ENCODE results near the gene FXN.

The FXN gene

DNA sequence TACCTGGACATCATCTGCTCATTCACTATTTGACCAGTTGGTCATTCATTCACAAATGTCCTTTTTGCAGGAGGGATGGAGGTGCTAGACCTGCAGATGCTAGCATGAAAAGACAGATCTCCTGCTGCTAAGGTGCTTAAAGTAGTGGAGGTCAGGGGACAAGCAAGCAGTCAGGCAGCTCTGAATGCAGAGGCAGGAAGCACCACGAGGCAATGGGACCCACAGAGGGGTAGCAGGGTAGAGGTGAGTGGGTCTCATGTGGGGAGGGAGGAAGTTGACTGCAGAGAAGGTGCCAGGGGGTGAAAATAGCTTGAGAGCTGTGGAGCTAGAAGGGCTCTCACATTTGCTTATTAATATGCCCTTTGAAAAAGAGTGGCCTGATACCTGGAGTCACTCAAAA, 25.2 kb downstream of the FXN start:
- Histone ChIP-seq H3K9ac (no peak overlapping the region), H3K4me1 (ENCODE audit: low read depth, poor library complexity, severe bottlenecking) (peaks cover 3% of the 10 kb centered on the region), H3K27me3 (ENCODE audit: insufficient read depth, low read depth) (no peaks in the 10 kb centered on the region), H3K4me3 (IDR thresholded peaks at IDR 0.05; ENCODE audit: insufficient read depth, low read depth, low read length) (no peak overlapping the region), H3K79me2 (ENCODE audit: insufficient read depth, low read depth) (no peaks in the 10 kb centered on the region), H3K4me2 (no peak overlapping the region), H3K36me3 (ENCODE audit: insufficient read depth) (no peaks in the 10 kb centered on the region; the same call in 1 of the 2 replicates), H2AFZ (ENCODE audit: low read depth) (no peak overlapping the region), H4K20me1 (ENCODE audit: insufficient read depth) (no peaks in the 10 kb centered on the region), H3K27ac (no peak overlapping the region)
- TF ChIP-seq, protein P1, sequence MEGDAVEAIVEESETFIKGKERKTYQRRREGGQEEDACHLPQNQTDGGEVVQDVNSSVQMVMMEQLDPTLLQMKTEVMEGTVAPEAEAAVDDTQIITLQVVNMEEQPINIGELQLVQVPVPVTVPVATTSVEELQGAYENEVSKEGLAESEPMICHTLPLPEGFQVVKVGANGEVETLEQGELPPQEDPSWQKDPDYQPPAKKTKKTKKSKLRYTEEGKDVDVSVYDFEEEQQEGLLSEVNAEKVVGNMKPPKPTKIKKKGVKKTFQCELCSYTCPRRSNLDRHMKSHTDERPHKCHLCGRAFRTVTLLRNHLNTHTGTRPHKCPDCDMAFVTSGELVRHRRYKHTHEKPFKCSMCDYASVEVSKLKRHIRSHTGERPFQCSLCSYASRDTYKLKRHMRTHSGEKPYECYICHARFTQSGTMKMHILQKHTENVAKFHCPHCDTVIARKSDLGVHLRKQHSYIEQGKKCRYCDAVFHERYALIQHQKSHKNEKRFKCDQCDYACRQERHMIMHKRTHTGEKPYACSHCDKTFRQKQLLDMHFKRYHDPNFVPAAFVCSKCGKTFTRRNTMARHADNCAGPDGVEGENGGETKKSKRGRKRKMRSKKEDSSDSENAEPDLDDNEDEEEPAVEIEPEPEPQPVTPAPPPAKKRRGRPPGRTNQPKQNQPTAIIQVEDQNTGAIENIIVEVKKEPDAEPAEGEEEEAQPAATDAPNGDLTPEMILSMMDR (conservative IDR thresholded peaks at IDR 0.05; ENCODE audit: low read depth, low read length): no peak

DNA sequence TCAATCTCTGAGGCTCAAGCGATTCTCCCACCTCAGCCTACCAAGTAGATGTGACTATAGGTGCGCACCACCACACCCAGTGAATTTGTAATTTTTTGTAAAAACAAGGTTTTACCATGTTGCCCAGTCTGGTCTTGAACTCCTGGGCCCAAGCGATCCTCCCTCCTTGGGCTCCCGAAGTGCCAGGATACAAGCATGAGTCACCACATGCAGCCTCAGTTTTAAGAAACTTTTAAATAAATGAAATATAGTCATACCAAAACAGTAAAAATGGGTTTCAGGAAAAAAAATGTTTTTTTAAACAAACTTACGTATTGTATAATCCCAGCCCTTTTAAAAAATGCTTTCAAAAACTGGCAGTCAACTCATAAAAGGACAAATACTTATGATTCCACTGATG, 26.6 kb downstream of the FXN start:
- no peak overlapping the region for H2AFZ ChIP-seq (ENCODE audit: low read depth)
- no peaks in the 10 kb centered on the region for H4K20me1 ChIP-seq (ENCODE audit: insufficient read depth)
- H3K27me3 ChIP-seq (ENCODE audit: insufficient read depth, low read depth): no peaks in the 10 kb centered on the region
- no peak overlapping the region for H3K27ac ChIP-seq
- no peak overlapping the region for H3K9ac ChIP-seq
- H3K4me3 ChIP-seq (IDR thresholded peaks at IDR 0.05; ENCODE audit: insufficient read depth, low read depth, low read length): no peak overlapping the region
- no peak overlapping the region for H3K4me2 ChIP-seq
- H3K4me1 ChIP-seq (ENCODE audit: low read depth, poor library complexity, severe bottlenecking): no peaks in the 10 kb centered on the region
- TF ChIP-seq, protein P1 (conservative IDR thresholded peaks at IDR 0.05; ENCODE audit: low read depth, low read length): no peak
- H3K79me2 ChIP-seq (ENCODE audit: insufficient read depth, low read depth): no peaks in the 10 kb centered on the region
- no peaks in the 10 kb centered on the region; the same call in 1 of the 2 replicates for H3K36me3 ChIP-seq (ENCODE audit: insufficient read depth)

DNA sequence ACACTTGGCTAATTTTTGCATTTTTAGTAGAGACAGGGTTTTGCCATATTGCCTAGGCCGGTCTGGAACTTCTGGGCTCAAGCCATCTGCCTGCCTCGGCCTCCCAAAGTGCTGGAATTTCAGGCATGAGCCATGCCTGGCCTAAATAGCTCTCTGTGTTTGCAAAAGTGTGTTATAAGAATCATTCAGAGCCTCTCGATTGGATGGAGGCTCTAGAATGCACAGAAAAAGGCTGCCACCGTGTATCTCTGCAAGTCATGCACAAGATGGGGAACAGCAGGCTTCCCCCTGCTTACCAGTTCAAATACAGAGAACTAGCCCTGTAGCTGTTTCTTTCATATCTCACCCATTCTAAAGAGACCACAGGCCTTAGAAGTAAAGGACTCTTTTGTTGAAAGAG, 28.3 kb downstream of the FXN start:
- H4K20me1 ChIP-seq (ENCODE audit: insufficient read depth): no peaks in the 10 kb centered on the region
- H3K4me2 ChIP-seq: no peak overlapping the region
- no peaks in the 10 kb centered on the region for H3K27me3 ChIP-seq (ENCODE audit: insufficient read depth, low read depth)
- no peak overlapping the region for H3K27ac ChIP-seq
- TF ChIP-seq, protein P1 (conservative IDR thresholded peaks at IDR 0.05; ENCODE audit: low read depth, low read length): no peak
- H3K36me3 ChIP-seq (ENCODE audit: insufficient read depth): no peaks in the 10 kb centered on the region
- no peak overlapping the region for H3K4me3 ChIP-seq (IDR thresholded peaks at IDR 0.05; ENCODE audit: insufficient read depth, low read depth, low read length)
- no peak overlapping the region for H2AFZ ChIP-seq (ENCODE audit: low read depth)
- H3K4me1 ChIP-seq (ENCODE audit: low read depth, poor library complexity, severe bottlenecking): no peaks in the 10 kb centered on the region
- H3K9ac ChIP-seq: no peak overlapping the region
- H3K79me2 ChIP-seq (ENCODE audit: insufficient read depth, low read depth): no peaks in the 10 kb centered on the region

DNA sequence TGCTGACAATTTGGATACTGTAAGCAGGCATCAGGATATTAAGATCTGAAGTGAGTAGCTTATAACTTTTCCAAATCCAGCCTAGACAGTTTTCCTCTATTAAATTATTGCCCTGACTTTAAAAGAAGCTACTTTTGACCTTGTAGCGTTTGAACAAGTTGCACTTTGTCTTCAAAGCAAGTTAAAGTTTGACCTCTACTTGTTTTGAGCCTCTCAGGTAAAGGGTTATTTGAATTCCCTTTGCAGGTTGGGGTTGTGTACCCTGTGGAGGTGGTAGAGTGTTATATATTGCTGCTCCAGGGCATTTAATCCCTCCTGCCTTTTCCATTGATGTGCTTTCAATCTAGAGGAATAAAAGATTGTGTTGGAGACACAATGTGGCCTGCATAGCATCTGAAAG, 30.1 kb downstream of the FXN start:
- TF ChIP-seq, protein P1 (conservative IDR thresholded peaks at IDR 0.05; ENCODE audit: low read depth, low read length): no peak
- Histone ChIP-seq H4K20me1 (ENCODE audit: insufficient read depth) (no peaks in the 10 kb centered on the region), H3K27ac (no peak overlapping the region), H3K36me3 (ENCODE audit: insufficient read depth) (no peaks in the 10 kb centered on the region), H3K9ac (no peak overlapping the region), H3K27me3 (ENCODE audit: insufficient read depth, low read depth) (no peaks in the 10 kb centered on the region), H3K79me2 (ENCODE audit: insufficient read depth, low read depth) (no peaks in the 10 kb centered on the region), H3K4me3 (IDR thresholded peaks at IDR 0.05; ENCODE audit: insufficient read depth, low read depth, low read length) (no peak overlapping the region), H3K4me1 (ENCODE audit: low read depth, poor library complexity, severe bottlenecking) (no peaks in the 10 kb centered on the region), H3K4me2 (no peak overlapping the region), H2AFZ (ENCODE audit: low read depth) (no peak overlapping the region)
